Frontal cortex (tissue), 4 donors: ENCODE measurements around the gene FSTL4. TPM values are rescaled to one million over a fixed set of nuclear protein-coding genes. Genes with fewer than 3 reads are reported as not detected.

ENCODE experiments used
- DNase-seq, 2 donors: peaks; one replicate each; pipeline ENCODE4 v3.0.0; 2012; ENCODE audit warnings: low spot score in 2 of 2
- FAIRE-seq: peaks from 2 replicates; lab custom pipeline; 2012; peaks lifted over from hg19 to GRCh38; lab: Jason Lieb, UNC
- total RNA-seq: library from RNA; depleted of rRNA; stranded (reverse); fragments of >200 nt; gene quantifications from one replicate; pipeline ENCODE4 v1.2.3, GENCODE V29; 2014
- donor health status: control.
- donor health status: control.
- donor health status: control.

FSTL4 gene
- total RNA-seq, 1 donor from 2014 or later, result 0.82 TPM

DNA sequence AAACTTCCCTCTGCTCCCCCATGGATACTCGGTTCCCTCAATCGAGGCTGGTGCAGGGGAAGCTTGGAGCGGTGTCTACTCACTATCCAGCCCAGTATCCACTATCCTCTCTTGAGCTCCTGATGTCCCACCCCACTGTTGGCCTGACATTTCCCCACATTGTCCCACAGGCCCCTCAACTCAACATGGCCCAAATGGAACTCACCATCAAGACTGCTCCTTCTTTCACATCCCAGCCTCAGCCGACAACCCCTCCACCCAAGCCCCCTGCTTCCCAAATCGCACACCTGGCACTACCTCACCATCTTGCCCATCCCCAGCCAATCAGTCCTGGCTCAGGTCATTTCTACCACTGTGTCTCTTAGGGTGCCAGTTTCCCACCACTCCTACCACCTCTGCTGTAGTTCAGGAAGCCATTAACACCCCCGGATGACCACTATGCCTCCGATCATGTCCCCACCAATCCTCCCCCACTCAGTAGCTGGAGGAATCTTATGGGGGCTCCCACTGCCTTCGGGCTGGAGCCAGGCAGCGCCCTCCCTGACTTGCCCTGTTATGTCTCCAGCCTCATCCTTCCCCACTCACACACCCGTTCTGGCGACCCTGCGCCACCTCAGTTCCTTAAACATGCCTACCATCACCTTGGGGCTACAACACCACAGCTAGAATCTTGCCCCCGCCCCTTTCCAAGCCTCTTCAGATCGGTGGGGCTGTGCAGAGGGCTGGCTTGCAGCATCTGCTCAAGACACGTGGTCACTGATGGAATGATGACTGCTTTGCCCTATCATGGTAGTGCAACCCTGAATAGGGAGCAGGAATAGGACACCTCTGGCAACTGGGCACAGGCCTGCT, 273.6 kb downstream of the FSTL4 start:
- FAIRE-seq, result no peak
- no peak for DNase-seq

DNA sequence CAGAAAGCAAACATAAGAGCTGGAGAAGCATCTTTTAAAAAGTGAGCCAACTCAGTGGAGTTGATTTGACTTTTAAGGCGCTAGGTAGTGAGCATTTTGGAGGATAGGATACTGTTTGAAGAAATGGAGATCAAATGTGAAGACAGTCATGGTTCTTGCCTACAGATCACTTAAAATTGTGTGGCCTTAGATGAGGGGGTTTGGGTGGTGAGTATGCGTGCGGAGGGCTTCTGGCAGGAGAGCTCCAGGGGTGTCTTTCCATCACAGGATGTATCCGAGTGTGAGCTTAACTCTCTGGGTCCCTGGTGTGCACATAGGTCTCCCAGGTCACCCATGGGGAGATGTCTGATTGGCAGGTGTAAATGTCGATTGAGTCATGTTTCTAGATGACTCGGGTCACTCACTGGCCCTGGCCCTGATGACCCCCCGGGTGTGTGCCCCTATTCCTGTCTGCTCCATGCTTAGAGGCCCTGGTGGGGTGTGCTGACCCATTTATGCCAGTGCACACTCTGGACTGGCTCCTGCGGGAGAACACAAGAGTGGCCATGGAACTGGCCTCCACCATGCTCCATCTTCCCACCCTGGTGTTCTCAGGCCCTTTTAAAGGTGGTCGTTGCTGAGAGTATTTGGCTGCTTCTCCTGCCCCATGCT, 274.4 kb downstream of the FSTL4 start:
- FAIRE-seq (no peak), DNase-seq (no peak)

DNA sequence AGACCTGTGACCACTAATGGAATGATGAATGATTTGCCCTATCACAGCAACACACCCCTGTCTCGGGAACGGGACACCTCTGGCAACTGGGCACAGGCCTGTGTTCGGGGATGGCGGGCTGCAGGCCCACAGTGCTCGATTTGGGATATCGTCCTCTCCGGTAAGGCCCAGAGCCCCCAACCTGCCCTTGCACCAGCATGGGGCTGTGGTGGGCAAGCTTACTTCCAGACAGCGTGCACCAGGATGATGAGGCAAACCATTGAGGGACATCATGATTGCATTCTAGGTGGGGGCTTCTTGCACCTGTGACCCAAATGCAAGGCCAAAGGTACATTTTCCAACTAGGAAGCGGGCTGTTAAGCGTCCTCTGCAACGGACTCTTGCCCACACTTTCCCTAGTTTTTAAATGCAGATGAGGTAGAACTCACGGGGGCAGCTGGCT, 275.4 kb downstream of the FSTL4 start:
- no peak for FAIRE-seq
- DNase-seq, result no peak

DNA sequence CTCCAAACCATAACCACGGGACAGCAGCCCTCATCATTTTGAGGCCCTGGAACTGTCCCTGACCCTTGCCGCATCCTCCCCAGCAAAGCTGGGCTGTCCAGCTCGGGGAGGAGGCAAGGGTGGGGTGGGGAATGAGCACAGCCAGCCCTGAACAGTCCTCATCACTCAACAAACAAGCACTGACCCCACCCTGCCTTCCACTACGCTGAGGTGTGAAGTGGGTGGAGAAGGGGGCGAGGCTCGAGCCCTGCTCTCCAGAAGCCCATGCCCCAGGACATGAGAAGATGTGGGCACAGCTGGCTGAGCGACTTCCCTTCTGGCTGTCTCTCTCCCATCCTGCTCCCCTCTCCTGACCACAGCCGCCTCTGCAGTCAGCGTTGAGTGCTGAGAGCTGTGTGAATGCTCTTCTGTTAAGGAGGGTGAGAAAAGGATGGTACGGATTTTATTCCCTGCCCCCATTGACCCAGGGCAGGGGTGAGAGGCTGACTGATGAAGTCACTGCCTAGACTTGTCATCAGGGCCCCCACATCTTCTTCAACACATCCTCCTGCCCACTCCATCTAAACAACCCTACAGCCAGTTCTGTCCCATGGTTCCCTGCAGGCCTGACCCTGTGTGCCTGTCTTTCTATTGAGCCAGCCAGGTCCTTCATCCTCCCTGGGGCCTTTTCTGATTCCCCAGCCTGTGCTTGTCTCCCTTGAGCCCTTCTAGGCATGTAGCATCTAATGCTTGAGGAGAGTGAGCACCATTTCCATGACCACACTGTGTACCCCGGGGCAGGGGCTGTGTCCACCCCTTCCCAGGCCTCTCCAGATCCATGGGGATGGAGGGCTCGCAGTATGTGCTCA, 276.0 kb downstream of the FSTL4 start:
- no peak for FAIRE-seq
- no peak for DNase-seq

DNA sequence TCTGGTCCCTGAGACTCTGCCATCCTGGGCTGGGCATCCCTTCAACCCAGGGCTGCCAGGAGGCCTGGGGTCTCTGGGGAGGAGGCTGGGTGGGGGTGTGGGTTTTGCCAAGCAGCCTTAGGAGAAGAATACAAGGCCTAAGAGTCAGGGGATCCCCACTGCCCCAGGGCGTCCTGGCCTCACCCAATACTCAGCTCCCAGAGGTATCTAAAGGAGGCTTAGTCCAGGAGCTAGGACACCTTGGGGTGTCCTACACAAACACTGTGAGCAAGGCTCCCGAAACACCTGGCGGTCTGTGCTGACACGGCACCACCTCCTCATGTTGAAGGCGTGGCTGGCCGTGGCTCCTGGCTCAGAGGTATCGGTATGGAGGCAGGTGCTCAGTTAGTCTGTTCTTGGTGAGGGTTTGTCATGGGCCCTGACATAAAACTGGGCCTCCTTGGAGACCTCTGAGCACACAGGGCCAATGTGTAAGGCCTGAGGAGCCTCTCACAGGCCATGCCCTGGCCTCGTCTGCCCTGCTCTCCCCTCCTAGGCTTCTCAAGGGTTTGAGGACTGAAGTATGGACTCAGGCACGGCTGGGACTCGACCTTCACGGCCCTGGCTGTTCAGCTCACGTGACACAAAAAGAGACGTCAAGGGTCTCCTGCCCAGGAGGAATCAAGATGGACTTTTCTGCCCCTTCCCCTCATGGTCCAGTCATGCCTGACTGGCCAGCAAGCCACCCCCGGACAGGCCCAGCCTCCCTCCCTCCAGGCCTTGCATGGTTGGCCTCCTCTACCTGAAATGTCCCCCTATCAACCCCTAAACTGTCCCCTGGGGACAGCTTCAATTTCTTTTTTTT, 277.3 kb downstream of the FSTL4 start:
- no peak for FAIRE-seq
- no peak for DNase-seq

DNA sequence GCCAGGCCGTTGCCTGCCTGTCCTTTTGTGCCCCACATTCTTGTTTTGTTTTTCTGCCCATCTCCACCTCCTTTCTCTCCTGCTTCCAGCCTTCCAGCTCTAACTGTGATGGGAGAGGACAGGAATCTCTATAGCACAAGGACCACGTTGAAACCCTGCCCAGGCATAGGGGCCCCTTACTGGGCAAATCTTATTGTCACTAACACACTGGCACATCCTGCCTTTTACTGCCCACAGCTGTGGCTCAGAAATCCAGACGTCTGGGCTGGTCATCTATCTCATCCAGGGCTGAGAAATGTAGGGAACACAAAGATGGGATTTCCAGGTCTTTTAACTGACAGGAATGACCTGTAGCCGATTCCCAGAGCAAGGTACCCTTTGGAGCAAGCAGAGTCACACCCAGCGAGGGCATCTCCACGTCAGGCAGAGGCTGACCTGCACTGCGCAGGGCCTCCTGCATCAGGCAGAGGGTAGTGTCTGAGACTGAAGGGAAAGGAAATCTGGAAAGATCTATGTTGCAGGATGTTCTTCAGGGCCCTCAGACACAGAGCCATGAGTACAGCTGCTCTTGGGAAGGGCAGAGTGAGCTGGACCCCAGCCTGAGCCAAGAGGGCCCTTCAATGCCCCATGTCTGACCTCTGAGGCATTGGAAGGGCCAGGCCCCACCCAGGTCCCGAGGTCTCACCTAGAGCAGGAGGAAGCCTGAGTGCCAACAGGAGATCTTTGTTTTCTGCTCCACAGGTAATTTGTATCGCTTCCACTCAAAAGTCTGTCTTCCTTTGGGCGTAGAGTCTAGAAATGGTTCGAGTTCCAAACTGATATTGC, 278.8 kb downstream of the FSTL4 start:
- no peak for FAIRE-seq

DNA sequence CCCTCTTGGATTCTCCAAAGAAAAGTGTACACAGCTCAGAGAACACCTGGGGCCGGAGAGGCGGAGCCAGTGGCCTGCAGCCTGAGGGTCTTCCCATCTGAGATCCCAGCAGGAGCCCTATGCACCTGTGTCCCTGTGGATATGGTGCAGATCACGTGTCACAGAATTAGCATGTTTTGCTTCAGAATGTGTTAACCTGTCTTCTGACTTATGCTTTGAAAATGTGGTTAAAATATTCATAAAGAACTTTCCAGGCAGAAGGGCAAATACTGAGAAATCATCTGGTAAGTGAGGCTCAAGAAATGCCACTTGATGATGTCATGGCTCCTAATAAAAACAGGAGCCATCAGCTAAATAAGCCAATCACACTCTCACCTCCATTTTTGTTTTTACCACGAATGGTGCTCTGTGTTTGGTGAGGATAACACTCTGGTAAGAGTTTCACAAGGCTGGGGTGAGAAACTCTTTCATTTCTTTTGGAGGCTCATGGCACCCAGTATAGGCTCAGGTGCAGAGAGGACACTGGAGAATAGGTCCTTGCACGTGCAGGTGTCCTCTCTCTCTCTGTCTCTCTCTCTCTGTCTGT, 279.8 kb downstream of the FSTL4 start:
- FAIRE-seq (no peak), DNase-seq (no peak)

More for the DNA sequence above, 278.8 kb downstream of the FSTL4 start:
- DNase-seq, result no peak

DNA sequence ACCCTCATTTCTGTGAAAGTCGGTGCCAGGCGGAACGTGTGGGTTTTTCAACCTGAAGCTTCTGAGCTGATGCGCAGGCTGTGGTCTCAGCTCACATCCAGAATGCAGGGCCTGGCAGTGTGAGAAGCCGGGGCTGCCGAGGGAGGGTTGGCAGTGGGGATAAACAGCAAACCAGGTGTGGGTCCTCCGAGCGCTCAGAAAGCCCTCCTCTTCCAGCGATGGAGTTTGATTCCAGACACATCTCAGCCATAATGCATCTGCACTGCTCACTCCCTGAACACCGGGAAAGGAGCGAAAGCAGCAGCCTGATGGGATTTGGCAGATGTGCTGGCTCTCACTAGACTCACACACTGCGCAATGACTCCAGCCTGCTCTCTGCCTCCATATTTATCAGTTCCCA, 280.4 kb downstream of the FSTL4 start:
- no peak for FAIRE-seq
- no peak for DNase-seq

DNA sequence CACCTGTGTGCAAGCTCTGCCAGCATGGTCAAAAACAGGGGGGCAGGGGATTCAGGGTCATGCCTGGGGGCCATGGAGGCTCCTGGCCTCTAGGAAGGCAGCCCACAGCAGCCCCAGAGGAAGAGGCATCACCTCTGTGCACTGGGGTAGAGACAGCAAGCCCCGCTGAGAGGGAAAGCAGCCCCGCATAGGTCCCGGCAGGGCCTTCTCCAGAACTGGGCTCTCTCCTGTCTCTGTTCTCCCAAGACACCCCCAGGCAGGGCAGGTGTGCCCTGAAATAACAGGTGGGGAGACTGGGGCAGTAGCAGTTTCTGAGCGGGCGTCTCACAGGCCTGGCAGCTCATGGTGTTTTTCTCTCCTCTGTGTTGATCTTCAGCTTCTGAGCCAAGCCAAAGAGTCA, 281.4 kb downstream of the FSTL4 start:
- FAIRE-seq, result no peak

DNA sequence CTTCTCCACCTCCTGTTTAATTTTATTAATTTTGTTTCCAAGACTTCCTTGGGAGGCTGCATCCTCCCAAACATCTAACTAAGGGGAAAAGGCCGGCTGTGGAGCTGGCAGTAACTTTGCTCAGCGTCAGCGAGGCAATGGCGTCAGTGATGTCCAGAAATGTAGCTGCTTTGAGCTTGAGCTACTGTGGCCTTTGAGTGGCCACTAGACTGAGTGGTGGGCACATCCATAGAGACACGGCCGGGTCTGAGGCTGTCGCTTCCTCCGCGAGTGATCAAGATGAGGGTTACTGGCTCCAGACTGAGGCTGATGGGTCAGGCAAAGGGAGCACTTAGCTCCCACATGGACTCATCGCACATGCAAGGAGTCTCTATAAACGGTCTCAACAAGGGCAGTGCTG, 283.5 kb downstream of the FSTL4 start:
- no peak for DNase-seq
- no peak for FAIRE-seq

More for the DNA sequence above, 281.4 kb downstream of the FSTL4 start:
- no peak for DNase-seq

DNA sequence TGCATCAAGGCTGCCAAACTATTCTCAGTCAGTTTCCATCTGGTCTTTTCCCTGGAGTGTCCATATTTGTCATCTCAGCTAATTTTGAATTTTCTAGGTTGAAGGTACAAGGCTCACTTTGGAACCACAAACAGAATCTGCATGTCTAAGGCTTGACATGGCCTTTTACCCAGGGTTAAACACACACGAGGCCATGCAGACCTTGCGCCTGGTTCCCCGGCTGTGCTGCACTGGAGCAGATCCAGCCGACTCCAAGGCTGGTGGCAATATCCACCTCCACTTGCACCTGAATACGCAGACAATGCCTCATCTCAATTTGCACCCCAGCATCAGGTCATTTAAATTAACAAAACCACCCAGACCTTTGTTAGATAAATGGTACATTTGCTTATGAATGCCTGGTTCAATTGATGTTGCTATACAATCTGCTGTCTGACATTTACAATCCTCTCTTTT, 284.4 kb downstream of the FSTL4 start:
- FAIRE-seq, result no peak
- DNase-seq, result no peak

DNA sequence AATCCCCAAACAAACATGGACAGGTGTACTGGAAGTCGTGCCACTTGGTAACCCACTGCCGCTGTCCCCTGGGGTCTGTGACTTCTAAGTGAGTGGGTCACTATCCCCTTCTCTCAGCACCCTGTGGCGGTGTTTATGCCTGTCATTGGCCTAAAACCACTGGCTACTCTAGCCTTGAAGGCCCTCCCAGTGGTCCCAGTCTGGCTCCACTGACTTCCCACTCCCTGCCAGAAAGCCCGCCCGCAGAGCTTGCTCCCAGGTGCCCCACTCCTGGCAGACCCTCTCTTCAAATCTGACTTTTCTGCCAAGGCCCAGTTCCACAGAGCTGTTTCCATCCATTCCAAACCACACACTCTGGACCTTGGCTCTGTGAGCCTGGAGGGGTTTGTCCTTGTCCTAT, 286.0 kb downstream of the FSTL4 start:
- no peak for DNase-seq
- no peak for FAIRE-seq

DNA sequence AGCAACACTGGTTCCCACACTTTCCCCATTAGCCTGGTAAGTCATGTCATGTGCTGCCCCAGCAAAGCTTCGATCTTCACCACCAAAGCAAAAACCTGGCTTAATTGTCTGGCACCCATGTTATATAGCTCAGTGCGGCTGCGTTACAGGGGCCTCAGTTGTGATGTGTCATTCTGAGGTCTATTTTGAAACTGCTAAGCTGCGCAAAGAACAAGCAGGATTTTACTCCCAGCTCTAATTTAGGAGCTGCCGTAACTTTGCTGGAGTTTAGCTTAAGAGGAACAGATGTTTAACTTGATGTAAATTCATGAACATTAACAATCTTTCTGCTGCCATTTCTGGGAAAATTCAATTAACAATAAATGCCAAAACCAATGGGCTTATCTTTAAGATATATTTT, 286.5 kb downstream of the FSTL4 start:
- no peak for FAIRE-seq
- no peak for DNase-seq

DNA sequence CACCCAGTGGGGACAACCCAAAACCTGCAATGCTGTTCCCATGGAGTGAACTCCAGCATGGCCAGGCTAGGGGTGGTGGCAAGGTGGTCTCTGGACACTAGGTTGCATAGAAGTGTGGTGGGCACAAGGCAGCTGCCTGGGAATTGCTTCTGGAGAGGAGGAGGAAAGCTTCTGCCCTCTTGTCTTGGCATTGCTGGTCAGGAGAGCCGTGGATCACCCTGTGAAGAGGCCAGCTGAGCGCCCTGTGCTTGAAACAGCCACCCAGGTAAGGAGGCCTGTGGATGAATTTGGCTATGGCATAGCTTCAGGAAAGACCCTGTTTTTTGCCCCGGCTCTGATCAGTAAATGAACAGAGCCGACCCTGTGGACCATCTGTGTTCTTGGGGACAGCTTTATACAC, 287.4 kb downstream of the FSTL4 start:
- DNase-seq (no peak), FAIRE-seq (no peak)

DNA sequence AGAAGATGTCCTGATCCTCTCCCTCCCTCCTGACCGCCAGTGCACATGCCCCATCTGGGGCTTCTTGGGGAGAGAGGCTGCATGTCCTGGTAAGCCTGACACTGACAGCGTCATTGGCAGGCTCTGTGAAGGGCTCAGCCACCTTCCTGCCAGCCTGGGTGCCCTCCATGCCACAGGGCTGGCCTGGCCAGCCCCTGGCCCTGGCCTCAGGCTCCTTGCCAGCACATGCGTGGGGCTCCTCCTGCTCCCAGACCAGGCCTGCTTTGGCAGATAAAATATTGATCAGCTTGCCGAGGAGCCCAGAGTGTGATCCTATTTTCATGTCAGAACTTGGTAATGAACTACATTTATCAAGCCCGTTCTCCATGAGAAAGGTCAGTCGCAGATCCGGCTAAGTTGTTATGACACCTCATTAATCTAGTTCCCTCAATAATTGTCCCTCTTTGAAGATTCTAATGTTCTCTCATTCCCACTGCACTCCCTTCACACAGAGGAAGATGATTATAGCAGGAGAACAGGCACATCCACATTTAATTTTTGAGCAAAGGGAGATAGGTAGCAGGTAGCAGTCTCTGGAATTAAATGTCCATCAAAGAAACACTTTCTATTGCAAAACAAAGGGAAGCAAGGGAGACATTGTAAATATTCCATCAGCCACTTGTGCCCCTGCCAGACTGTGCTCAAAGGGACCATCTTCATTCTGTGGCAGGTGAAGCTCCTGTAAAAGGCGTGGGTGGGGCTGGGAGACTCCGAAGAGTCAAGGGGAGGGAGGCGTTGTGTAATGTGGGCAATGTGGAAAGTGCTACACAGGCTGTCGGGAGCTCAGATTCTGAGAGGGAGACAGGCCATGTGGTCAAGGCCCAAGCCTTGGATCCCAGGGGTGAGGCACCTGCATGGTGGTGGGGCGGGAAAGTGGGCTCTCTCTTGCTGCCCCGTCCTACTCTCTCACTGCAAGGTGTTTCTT, 288.6 kb downstream of the FSTL4 start:
- FAIRE-seq (no peak), DNase-seq (no peak)

DNA sequence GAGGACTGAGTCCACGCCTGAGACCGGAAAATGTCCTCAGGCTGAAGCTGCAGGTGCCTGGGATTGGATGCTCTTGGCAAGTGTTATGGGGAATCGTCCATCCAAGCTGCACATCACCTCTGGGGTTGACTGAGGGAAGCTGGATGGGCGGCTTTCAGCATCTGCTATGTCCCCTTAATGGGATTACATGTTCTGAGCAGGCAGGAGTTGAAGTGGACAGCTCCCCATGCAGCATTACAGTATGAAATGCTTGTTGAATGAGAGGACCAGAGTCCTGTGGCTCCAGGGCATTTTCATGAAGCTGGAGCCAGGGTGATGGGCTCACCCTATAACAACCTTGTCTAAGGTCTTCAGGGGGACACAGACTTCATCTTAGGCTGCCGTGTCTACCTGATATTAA, 289.6 kb downstream of the FSTL4 start:
- FAIRE-seq (no peak), DNase-seq (no peak)

DNA sequence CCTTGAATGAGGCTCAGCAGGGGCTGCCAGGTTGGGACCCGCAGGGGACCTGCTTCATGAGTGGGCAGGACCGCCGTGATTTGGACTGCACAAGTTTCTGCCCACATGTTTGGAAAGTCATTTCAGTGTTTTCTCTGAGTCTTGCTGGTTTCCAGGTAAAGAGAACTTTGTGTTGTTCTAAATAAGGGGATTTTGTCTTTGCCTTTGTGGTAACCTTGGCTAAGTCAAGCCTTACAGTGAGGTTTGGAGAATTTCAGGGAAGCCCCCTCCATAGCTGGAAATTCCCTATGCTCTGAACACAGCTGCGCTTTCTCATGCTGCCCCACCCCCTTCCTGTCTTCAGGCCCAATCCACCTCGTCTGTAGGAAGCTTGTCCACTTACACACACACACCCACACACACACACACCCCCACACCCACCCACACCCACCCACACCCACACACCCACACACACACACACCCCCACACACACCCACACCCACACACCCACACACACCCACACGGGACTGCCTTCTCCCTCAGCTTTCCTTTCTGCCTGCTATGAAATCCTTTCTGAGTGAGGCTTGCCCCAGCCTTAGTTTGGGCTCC, 290.4 kb downstream of the FSTL4 start:
- DNase-seq, result no peak
- FAIRE-seq, result no peak
